GM12878 (cell line): ENCODE measurements around the gene NHSL2. TPM values are rescaled to one million over a fixed set of nuclear protein-coding genes. Genes with fewer than 3 reads are reported as not detected.

Experiments used
- ATAC-seq: fragments of 200-7000 bp; cut with Tn5 transposase; 3 replicates; pipeline ENCODE4 v1.9.1; 2020; ENCODE audit warnings: mild to moderate bottlenecking, moderate library complexity
- BruUV-seq: library from RNA; stranded (reverse); fragments of 400-500 nt; replicated peaks from 2 replicates; lab custom pipeline; 2021; lab: Mats Ljungman, UMichigan
- CTCF ChIA-PET: fragments of 300-600 bp; sonication (Branson Sonifier 250); formaldehyde crosslinking; extraction: SDS; loops from one replicate; lab custom pipeline; 2021; ENCODE audit warnings: inconsistent platforms; lab: Yijun Ruan, JAX
- POLR2A ChIA-PET: fragments of 350-600 bp; formaldehyde crosslinking; extraction: SDS; loops from one replicate; lab custom pipeline; 2021; ENCODE audit warnings: inconsistent platforms; lab: Charles Lee
- RAD21 ChIA-PET: fragments of 300-600 bp; sonication (Branson Sonifier 250); formaldehyde crosslinking; loops from one replicate; lab custom pipeline; 2023; ENCODE audit warnings: antibody characterized with exemption; ENCODE audit not compliant: unreplicated experiment; lab: Charles Lee
- SMC1A ChIA-PET: fragments of 300-600 bp; sonication (Branson Sonifier 250); formaldehyde crosslinking; loops from one replicate; lab custom pipeline; 2023; ENCODE audit not compliant: unreplicated experiment, uncharacterized antibody; lab: Charles Lee
- DNase-seq: peaks from one replicate; pipeline ENCODE4 v3.0.0-alpha.2; 2011; ENCODE audit warnings: low read depth, low spot score
- FAIRE-seq: peaks from 3 replicates; lab custom pipeline; 2011; peaks lifted over from hg19 to GRCh38; lab: Jason Lieb, UNC
- H2AFZ ChIP-seq: 2 replicates; pipeline ENCODE4 v1.6.0; 2011; ENCODE audit warnings: low read depth, low read length, control low read depth; ENCODE audit not compliant: control insufficient read depth
- H3K27ac ChIP-seq: 2 replicates; pipeline ENCODE4 v1.5.1; 2011; ENCODE audit warnings: control low read depth; ENCODE audit not compliant: control insufficient read depth, insufficient read depth
- H3K27me3 ChIP-seq, 2 experiments: replicated peaks in 1 of 2; 2 replicates each; pipeline versions ENCODE4 v1.6.0 to v1.6.1; 2011; ENCODE audit warnings: low read length in 1 of 2; ENCODE audit not compliant: control insufficient read depth in 2 of 2, insufficient read depth in 2 of 2
- H3K36me3 ChIP-seq, 2 experiments: 2 replicates each; pipeline ENCODE4 v1.5.1; 2011; ENCODE audit warnings: low read length in 1 of 2; ENCODE audit not compliant: control insufficient read depth in 2 of 2, insufficient read depth in 2 of 2
- H3K4me1 ChIP-seq: 2 replicates; pipeline ENCODE4 v1.6.1; 2011; ENCODE audit warnings: mild to moderate bottlenecking, low read length, moderate library complexity, mixed read lengths; ENCODE audit not compliant: control insufficient read depth, insufficient read depth
- H3K4me2 ChIP-seq: 2 replicates; pipeline ENCODE4 v1.6.0; 2011; ENCODE audit warnings: control low read depth; ENCODE audit not compliant: control insufficient read depth, insufficient read depth
- H3K4me3 ChIP-seq: fragments of 200-600 bp; sonication (generic); 2 replicates; pipeline ENCODE4 v1.5.1; 2016
- H3K79me2 ChIP-seq: 2 replicates; pipeline ENCODE4 v1.6.0; 2011; ENCODE audit warnings: low read length; ENCODE audit not compliant: control insufficient read depth, insufficient read depth
- H3K9ac ChIP-seq: 2 replicates; pipeline ENCODE4 v1.8.0; 2011; ENCODE audit warnings: low read length, control low read depth, mixed read lengths; ENCODE audit not compliant: control insufficient read depth, insufficient read depth
- H3K9me3 ChIP-seq: replicated peaks from 3 replicates; pipeline ENCODE4 v1.5.1; 2011; ENCODE audit warnings: mild to moderate bottlenecking, low read length; ENCODE audit not compliant: control insufficient read depth, insufficient read depth
- H4K20me1 ChIP-seq: 2 replicates; pipeline ENCODE4 v1.6.0; 2011; ENCODE audit not compliant: control insufficient read depth, insufficient read depth
- BHLHE40 ChIP-seq, 2 experiments: fragments of 450-650 bp in 1 of 2; IDR thresholded peaks; 2 replicates each; pipeline ENCODE4 v1.6.1; 2011 to 2017; ENCODE audit warnings: low read depth in 2 of 2, borderline replicate concordance in 1 of 2, improper control_type of control experiment in 1 of 2, low read length in 1 of 2, mild to moderate bottlenecking in 1 of 2
- EGR1 ChIP-seq, 2 experiments: IDR thresholded peaks; 1 replicate in 1 of 2; 2 replicates in 1 of 2; pipeline ENCODE4 v1.6.1; 2011 to 2012; ENCODE audit warnings: low read depth in 2 of 2, low read length in 2 of 2, borderline replicate concordance in 1 of 2, mild to moderate bottlenecking in 1 of 2, moderate library complexity in 1 of 2
- IKZF1 ChIP-seq: fragments of 450-650 bp; conservative IDR thresholded peaks from 2 replicates; pipeline ENCODE4 v1.6.1; 2017; ENCODE audit warnings: antibody characterized with exemption, mild to moderate bottlenecking
- NR2F1 ChIP-seq: fragments of 450-650 bp; conservative IDR thresholded peaks from 2 replicates; pipeline ENCODE4 v1.6.1; 2017; ENCODE audit warnings: mild to moderate bottlenecking
- RAD21 ChIP-seq: IDR thresholded peaks from 2 replicates; pipeline ENCODE4 v1.6.1; 2011; ENCODE audit warnings: mild to moderate bottlenecking, low read depth, low read length, moderate library complexity; ENCODE audit not compliant: insufficient read depth
- SMC3 ChIP-seq: IDR thresholded peaks from 2 replicates; pipeline ENCODE4 v1.6.1; 2011; ENCODE audit warnings: low read length, improper control_type of control experiment, borderline replicate concordance
- SRF ChIP-seq, 2 experiments: IDR thresholded peaks; 2 replicates each; pipeline ENCODE4 v1.6.1; 2011; ENCODE audit warnings: low read depth in 2 of 2, low read length in 2 of 2, mild to moderate bottlenecking in 1 of 2, moderate library complexity in 1 of 2
- STAT1 ChIP-seq: fragments of 450-650 bp; conservative IDR thresholded peaks from 2 replicates; pipeline ENCODE4 v1.6.1; 2014; ENCODE audit warnings: antibody characterized with exemption, mild to moderate bottlenecking
- TCF3 ChIP-seq: IDR thresholded peaks from 2 replicates; pipeline ENCODE4 v1.6.1; 2012; ENCODE audit warnings: low read depth, mild to moderate bottlenecking, low read length, borderline replicate concordance; ENCODE audit not compliant: insufficient read depth
- YY1 ChIP-seq: IDR thresholded peaks from 2 replicates; pipeline ENCODE4 v1.6.1; 2011; ENCODE audit warnings: low read depth, mild to moderate bottlenecking, low read length
- WGBS: methylation state at CpG from one replicate; pipeline ENCODE4 v1.1.6; 2016; ENCODE audit warnings: low lambda C conversion rate; ENCODE audit not compliant: insufficient replicate concordance, insufficient coverage; ENCODE audit errors: missing lambda C conversion rate; 5-methylcytosine and 5-hydroxymethylcytosine counted together
- in situ Hi-C: fragments of 300-500 bp; cut with MboI; formaldehyde crosslinking; loops from 9 replicates; pipeline ENCODE4 v1.14.3; 2018; ENCODE audit warnings: mixed read lengths
- intact Hi-C: fragments of 100-400 bp; cut with micrococcal nuclease; formaldehyde crosslinking; loops from one replicate; pipeline ENCODE4 v1.14.2; 2022; ENCODE audit not compliant: unreplicated experiment
- polyA plus RNA-seq, 11 experiments: library from polyadenylated mRNA; depleted of rRNA in 4 of 11; unstranded in 6 of 11; stranded (reverse) in 5 of 11; fragments of >200 nt; fragmentation: Nextera tagmentation in 4 of 11; fragmentation: Illumina TruSeq in 1 of 11; extraction: Ambion mirVana in 4 of 11; extraction: Trizol in 1 of 11; gene quantifications; 1 replicate in 1 of 11; 2 replicates in 10 of 11; pipeline versions ENCODE4 v1.2.1 to v1.2.3, GENCODE V29; 2011 to 2016; ENCODE audit warnings: inconsistent platforms in 2 of 11, missing spikeins in 2 of 11, low read depth in 1 of 11
- total RNA-seq, 4 experiments: library from RNA; depleted of rRNA in 3 of 4; stranded (reverse); fragments of >200 nt in 3 of 4; fragmentation: Illumina TruSeq in 1 of 4; extraction: Trizol in 1 of 4; gene quantifications; 2 replicates each; pipeline versions ENCODE4 v1.2.1 to v1.2.3, GENCODE V29; 2013 to 2021
- TF ChIP-seq, protein P1 (sequence below): IDR thresholded peaks from 2 replicates; pipeline ENCODE4 v1.6.1; 2012; ENCODE audit warnings: low read depth, low read length, improper control_type of control experiment
- TF ChIP-seq, protein P2 (sequence below): fragments of 450-650 bp; formaldehyde crosslinking; IDR thresholded peaks from 2 replicates; pipeline ENCODE4 v1.4.0; 2020; ENCODE audit warnings: mild to moderate bottlenecking, moderate library complexity
- TF ChIP-seq, protein P3 (sequence below), 3 experiments: IDR thresholded peaks in 2 of 3; conservative IDR thresholded peaks in 1 of 3; 2 replicates each; pipeline ENCODE4 v1.5.1; 2011; ENCODE audit warnings: low read depth in 3 of 3, low read length in 3 of 3, mild to moderate bottlenecking in 3 of 3, control low read depth in 2 of 3, moderate library complexity in 2 of 3, inconsistent platforms in 1 of 3, mixed read lengths in 1 of 3; ENCODE audit not compliant: control insufficient read depth in 2 of 3, insufficient read depth in 1 of 3; ENCODE audit errors: extremely low read depth in 1 of 3

NHSL2 gene
- total and polyA plus RNA-seq, 10 of the 15 experiments (the other 5 are each of a cell fraction or from before 2014, with no cell fraction given): 0.05 to 0.53 (median 0.07) TPM; not detected in 2

DNA sequence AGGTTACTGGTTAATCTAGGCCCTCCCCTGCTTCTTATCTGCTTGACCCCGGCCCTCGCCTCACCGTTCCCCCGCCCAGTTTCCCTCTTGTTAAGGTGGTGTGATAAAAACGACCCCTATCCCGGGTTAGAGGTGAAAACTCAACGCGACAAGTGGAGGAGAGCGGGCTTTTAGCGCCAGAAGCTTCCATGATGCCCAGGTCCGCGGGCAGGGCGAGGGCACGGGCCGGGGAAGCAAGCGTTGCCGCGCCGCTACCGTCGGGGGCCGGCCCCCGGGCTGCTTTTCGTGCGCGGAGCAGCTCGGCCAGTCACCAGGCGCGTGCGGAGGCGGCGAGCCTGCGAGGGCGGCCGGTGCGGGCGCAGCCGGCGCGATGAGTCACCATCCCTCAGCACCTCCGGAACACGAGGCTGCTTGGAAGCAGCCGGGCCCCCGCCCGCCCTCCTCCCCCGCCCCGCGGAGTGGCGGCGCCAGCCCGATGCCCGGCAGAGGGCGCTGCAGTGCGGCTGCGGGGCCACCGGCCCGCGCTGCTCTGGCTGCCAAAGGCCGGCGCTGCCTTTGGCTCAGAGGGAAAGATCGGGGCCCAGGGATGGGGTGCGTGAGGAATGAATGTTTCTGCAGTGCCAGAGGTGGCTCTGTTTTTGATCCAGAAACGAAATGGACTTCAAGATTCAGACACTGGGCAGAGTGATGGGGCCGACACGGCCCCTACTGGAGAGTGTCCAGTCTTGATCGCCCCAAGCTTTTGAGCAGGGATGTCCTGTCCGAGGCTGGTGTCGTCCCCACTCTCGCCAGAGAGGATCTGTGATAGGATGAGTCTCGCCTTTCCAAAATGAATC is 107.8 kb downstream of the NHSL2 start:
- 37% methylated on average over 47 of the region's 70 CpGs for WGBS
- H4K20me1 ChIP-seq: no peaks in the 10 kb centered on the region
- H3K4me3 ChIP-seq: no peak overlapping the region
- in situ Hi-C loops: no loop called here
- no peak for DNase-seq
- no peak overlapping the region for H3K27ac ChIP-seq
- peak; percentile 92 for ATAC-seq
- ChIA-PET POLR2A (no interaction called here), SMC1A (interaction anchor here (1.6 to 5.4 kb wide), 3 partner anchors 19 to 109 kb away, joined by 4 to 45 read pairs (median 7); no protein-coding TSS in a partner anchor), RAD21 (interaction anchor here (0.8 to 5.9 kb wide), 2 partner anchors 11 to 108 kb away, joined by 4 to 43 read pairs; no protein-coding TSS in a partner anchor), CTCF (interaction anchor here (1.0 to 8.0 kb wide), 3 partner anchors 12 to 107 kb away, joined by 3 to 81 read pairs (median 40); no protein-coding TSS in a partner anchor)
- no peak overlapping the region for H3K9ac ChIP-seq
- H3K9me3 ChIP-seq: no peaks in the 10 kb centered on the region
- BruUV-seq: no TSS peak
- H3K27me3 ChIP-seq: no peaks in the 10 kb centered on the region
- FAIRE-seq: no peak
- intact Hi-C loops: no loop called here
- TF ChIP-seq, protein P1, sequence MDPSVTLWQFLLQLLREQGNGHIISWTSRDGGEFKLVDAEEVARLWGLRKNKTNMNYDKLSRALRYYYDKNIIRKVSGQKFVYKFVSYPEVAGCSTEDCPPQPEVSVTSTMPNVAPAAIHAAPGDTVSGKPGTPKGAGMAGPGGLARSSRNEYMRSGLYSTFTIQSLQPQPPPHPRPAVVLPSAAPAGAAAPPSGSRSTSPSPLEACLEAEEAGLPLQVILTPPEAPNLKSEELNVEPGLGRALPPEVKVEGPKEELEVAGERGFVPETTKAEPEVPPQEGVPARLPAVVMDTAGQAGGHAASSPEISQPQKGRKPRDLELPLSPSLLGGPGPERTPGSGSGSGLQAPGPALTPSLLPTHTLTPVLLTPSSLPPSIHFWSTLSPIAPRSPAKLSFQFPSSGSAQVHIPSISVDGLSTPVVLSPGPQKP: no peak
- TF ChIP-seq RAD21: peak; percentile 61
- peak; percentile 17; the same call in 1 of the 2 replicates for TF ChIP-seq IKZF1
- peak in 1 of 2 experiments; percentile 75; a peak in 2 of 4 replicates for TF ChIP-seq BHLHE40 (IDR thresholded peaks at IDR 0.05; ENCODE audit: borderline replicate concordance in 1 of 2, low read depth in 2 of 2, low read length in 1 of 2)
- TF ChIP-seq SMC3: peak; percentile 47; the same call in 1 of the 2 replicates
- TF ChIP-seq SRF (IDR thresholded peaks at IDR 0.05; ENCODE audit: low read depth in 2 of 2, low read length in 2 of 2): no peak
- TF ChIP-seq, protein P2, sequence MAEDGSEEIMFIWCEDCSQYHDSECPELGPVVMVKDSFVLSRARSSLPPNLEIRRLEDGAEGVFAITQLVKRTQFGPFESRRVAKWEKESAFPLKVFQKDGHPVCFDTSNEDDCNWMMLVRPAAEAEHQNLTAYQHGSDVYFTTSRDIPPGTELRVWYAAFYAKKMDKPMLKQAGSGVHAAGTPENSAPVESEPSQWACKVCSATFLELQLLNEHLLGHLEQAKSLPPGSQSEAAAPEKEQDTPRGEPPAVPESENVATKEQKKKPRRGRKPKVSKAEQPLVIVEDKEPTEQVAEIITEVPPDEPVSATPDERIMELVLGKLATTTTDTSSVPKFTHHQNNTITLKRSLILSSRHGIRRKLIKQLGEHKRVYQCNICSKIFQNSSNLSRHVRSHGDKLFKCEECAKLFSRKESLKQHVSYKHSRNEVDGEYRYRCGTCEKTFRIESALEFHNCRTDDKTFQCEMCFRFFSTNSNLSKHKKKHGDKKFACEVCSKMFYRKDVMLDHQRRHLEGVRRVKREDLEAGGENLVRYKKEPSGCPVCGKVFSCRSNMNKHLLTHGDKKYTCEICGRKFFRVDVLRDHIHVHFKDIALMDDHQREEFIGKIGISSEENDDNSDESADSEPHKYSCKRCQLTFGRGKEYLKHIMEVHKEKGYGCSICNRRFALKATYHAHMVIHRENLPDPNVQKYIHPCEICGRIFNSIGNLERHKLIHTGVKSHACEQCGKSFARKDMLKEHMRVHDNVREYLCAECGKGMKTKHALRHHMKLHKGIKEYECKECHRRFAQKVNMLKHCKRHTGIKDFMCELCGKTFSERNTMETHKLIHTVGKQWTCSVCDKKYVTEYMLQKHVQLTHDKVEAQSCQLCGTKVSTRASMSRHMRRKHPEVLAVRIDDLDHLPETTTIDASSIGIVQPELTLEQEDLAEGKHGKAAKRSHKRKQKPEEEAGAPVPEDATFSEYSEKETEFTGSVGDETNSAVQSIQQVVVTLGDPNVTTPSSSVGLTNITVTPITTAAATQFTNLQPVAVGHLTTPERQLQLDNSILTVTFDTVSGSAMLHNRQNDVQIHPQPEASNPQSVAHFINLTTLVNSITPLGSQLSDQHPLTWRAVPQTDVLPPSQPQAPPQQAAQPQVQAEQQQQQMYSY (CRISPR knock-in tag): no peak
- TF ChIP-seq, protein P3, sequence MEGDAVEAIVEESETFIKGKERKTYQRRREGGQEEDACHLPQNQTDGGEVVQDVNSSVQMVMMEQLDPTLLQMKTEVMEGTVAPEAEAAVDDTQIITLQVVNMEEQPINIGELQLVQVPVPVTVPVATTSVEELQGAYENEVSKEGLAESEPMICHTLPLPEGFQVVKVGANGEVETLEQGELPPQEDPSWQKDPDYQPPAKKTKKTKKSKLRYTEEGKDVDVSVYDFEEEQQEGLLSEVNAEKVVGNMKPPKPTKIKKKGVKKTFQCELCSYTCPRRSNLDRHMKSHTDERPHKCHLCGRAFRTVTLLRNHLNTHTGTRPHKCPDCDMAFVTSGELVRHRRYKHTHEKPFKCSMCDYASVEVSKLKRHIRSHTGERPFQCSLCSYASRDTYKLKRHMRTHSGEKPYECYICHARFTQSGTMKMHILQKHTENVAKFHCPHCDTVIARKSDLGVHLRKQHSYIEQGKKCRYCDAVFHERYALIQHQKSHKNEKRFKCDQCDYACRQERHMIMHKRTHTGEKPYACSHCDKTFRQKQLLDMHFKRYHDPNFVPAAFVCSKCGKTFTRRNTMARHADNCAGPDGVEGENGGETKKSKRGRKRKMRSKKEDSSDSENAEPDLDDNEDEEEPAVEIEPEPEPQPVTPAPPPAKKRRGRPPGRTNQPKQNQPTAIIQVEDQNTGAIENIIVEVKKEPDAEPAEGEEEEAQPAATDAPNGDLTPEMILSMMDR (IDR thresholded peaks at IDR 0.05 in 2 of 3, conservative IDR thresholded peaks at IDR 0.05 in 1 of 3; ENCODE audit: control insufficient read depth in 2 of 3, extremely low read depth in 1 of 3, insufficient read depth in 1 of 3, low read depth in 3 of 3, low read length in 3 of 3): peak; percentile 44 to 58 (median 58); a peak in 5 of 6 replicates
- no peak for TF ChIP-seq STAT1
- peak in 1 of 2 experiments; percentile 78; a peak in 2 of 3 replicates for TF ChIP-seq EGR1 (IDR thresholded peaks at IDR 0.05; ENCODE audit: borderline replicate concordance in 1 of 2, low read depth in 2 of 2, low read length in 2 of 2)
- TF ChIP-seq YY1: peak; percentile 44; the same call in 1 of the 2 replicates
- no peak for TF ChIP-seq NR2F1
- 0 out of 2 replicates have a peak, but pooled peaks have one; percentile 21 for TF ChIP-seq TCF3
- H2AFZ ChIP-seq: no peak overlapping the region
- H3K4me2 ChIP-seq: no peak overlapping the region; the same call in 1 of the 2 replicates
- peaks cover 9% of the 10 kb centered on the region for H3K4me1 ChIP-seq
- H3K36me3 ChIP-seq: no peaks in the 10 kb centered on the region
- H3K79me2 ChIP-seq: no peaks in the 10 kb centered on the region
